ENCODE data around the gene HPGDS.

- TF ChIP-seq, protein P1, sequence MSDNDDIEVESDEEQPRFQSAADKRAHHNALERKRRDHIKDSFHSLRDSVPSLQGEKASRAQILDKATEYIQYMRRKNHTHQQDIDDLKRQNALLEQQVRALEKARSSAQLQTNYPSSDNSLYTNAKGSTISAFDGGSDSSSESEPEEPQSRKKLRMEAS (IDR thresholded peaks at IDR 0.05): no peak
- TF ChIP-seq FOXM1 (IDR thresholded peaks at IDR 0.05; ENCODE audit: borderline replicate concordance, low read depth): no peak
- TF ChIP-seq TAF1 (IDR thresholded peaks at IDR 0.05; ENCODE audit: low read depth): no peak
- TF ChIP-seq EP300 (IDR thresholded peaks at IDR 0.05; ENCODE audit: borderline replicate concordance): no peak
- TF ChIP-seq YY1 (IDR thresholded peaks at IDR 0.05; ENCODE audit: low read depth): no peak
- no peak for TF ChIP-seq REST (IDR thresholded peaks at IDR 0.05; ENCODE audit: low read depth)
- TF ChIP-seq TEAD4 (IDR thresholded peaks at IDR 0.05): no peak
- TF ChIP-seq TCF12 (IDR thresholded peaks at IDR 0.05; ENCODE audit: low read depth): no peak
- no peak for TF ChIP-seq EGR1 (IDR thresholded peaks at IDR 0.05)
- TF ChIP-seq RAD21 (IDR thresholded peaks at IDR 0.05; ENCODE audit: low read depth): no peak
- TF ChIP-seq, protein P2, sequence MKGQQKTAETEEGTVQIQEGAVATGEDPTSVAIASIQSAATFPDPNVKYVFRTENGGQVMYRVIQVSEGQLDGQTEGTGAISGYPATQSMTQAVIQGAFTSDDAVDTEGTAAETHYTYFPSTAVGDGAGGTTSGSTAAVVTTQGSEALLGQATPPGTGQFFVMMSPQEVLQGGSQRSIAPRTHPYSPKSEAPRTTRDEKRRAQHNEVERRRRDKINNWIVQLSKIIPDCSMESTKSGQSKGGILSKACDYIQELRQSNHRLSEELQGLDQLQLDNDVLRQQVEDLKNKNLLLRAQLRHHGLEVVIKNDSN (IDR thresholded peaks at IDR 0.05): no peak
- TF ChIP-seq CEBPB (IDR thresholded peaks at IDR 0.05): no peak
- no peak for TF ChIP-seq CREB1 (IDR thresholded peaks at IDR 0.05; ENCODE audit: low read depth)
- no peak for TF ChIP-seq ZBTB7A (IDR thresholded peaks at IDR 0.05; ENCODE audit: low read depth)
Measured at GRCh38 chr4:94377294-94377693, 34.7 kb upstream of the HPGDS start.

Data from Ishikawa (cell line).